Measurements from ENCODE around the gene CHKA. TPM values are rescaled to one million over a fixed set of nuclear protein-coding genes. Genes with fewer than 3 reads are reported as not detected.

The CHKA gene
- total and polyA plus RNA-seq, 9 of the 15 experiments (the other 6 are each of a cell fraction or from before 2014, with no cell fraction given) = 3.6 to 37.0 (median 30.2) TPM

DNA sequence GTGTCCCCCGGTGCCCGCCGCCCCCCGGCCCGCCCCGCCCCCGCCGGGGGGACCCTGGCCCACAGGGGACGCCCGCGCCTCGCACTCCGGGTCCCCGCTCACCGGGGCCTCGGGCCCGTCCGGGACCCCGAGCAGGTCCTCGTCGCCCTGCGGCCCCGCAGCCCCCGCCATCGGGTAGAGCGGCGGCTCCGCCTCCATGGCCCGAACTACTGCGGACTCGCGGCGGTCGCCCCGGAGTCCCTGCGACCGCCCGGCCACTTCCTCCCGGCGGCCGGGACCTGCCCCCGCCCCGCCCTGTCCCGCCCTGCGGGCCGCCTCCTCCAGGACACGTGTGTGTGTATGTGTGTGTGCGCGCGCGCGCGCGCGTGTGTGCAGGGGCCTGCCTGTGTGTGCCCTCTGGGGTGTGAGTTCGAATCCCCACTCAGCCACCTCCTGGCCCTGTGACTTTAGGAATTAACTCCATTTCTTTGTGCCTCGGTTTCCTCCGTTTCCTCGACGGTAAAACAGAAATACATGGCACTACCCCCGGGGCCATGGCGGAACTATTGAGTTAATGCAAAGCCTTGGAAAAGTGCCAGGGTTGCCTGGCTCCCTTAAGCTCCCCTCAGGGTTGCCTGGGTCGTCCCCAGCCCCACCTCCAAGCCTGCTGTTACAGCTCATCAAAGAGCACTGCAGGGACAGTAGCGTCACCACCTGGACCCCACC is 117.2 kb downstream of the CHKA start, which contains the start of gene UNC93B1 (continued):
- TF ChIP-seq ETV1 (tag; conservative IDR thresholded peaks at IDR 0.05; ENCODE audit: low read depth) = no peak
- no peak for TF ChIP-seq CREB1 (IDR thresholded peaks at IDR 0.05)
- TF ChIP-seq CREB1 (CRISPR knock-in tag; IDR thresholded peaks at IDR 0.05) = no peak
- no peak for TF ChIP-seq HNRNPUL1 (IDR thresholded peaks at IDR 0.05; ENCODE audit: low read length)
- no peak for TF ChIP-seq ILF3 (IDR thresholded peaks at IDR 0.05; ENCODE audit: borderline replicate concordance)
- TF ChIP-seq HLTF (IDR thresholded peaks at IDR 0.05) = no peak
- TF ChIP-seq TCF7L2 (IDR thresholded peaks at IDR 0.05; ENCODE audit: low read depth, low read length) = no peak
- no peak for TF ChIP-seq HCFC1 (IDR thresholded peaks at IDR 0.05; ENCODE audit: low read depth, low read length)
- TF ChIP-seq, protein P1, sequence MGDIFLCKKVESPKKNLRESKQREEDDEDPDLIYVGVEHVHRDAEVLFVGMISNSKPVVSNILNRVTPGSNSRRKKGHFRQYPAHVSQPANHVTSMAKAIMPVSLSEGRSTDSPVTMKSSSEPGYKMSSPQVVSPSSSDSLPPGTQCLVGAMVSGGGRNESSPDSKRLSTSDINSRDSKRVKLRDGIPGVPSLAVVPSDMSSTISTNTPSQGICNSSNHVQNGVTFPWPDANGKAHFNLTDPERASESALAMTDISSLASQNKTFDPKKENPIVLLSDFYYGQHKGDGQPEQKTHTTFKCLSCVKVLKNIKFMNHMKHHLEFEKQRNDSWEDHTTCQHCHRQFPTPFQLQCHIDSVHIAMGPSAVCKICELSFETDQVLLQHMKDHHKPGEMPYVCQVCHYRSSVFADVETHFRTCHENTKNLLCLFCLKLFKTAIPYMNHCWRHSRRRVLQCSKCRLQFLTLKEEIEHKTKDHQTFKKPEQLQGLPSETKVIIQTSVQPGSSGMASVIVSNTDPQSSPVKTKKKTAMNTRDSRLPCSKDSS (IDR thresholded peaks at IDR 0.05; ENCODE audit: low read depth, partially characterized antibody) = no peak
- no peak for TF ChIP-seq XRCC3 (IDR thresholded peaks at IDR 0.05)
- TF ChIP-seq SRF (CRISPR knock-in tag; IDR thresholded peaks at IDR 0.05) = 0 out of 4 replicates have a peak, but pooled peaks of 1 of the 2 experiments have one; percentile 27
- no peak for TF ChIP-seq CAMTA2 (CRISPR knock-in tag; conservative IDR thresholded peaks at IDR 0.05)
- no peak for TF ChIP-seq TBL1XR1 (IDR thresholded peaks at IDR 0.05; ENCODE audit: low read length in 2 of 2)
- TF ChIP-seq TEAD1 (CRISPR knock-in tag; IDR thresholded peaks at IDR 0.05) = no peak
- TF ChIP-seq ZNF507 (tag; conservative IDR thresholded peaks at IDR 0.05) = no peak
- TF ChIP-seq RNF2 (IDR thresholded peaks at IDR 0.05) = no peak
- no peak for TF ChIP-seq RBM39 (optimal IDR thresholded peaks at IDR 0.05; ENCODE audit: low read depth, low read length)
- peak; percentile 71 for TF ChIP-seq GABPA (tag; conservative IDR thresholded peaks at IDR 0.05; ENCODE audit: low read depth)
- no peak for TF ChIP-seq SRSF1 (IDR thresholded peaks at IDR 0.05; ENCODE audit: low read depth, low read length)
- TF ChIP-seq POLR3A (IDR thresholded peaks at IDR 0.05; ENCODE audit: borderline replicate concordance, extremely low read depth, insufficient read depth, insufficient read length) = no peak
- no peak for TF ChIP-seq ZNF445 (CRISPR knock-in tag; IDR thresholded peaks at IDR 0.05; ENCODE audit: low read depth)
- TF ChIP-seq BHLHE40 (IDR thresholded peaks at IDR 0.05; ENCODE audit: low read length) = peak; percentile 80
- TF ChIP-seq, protein P2, sequence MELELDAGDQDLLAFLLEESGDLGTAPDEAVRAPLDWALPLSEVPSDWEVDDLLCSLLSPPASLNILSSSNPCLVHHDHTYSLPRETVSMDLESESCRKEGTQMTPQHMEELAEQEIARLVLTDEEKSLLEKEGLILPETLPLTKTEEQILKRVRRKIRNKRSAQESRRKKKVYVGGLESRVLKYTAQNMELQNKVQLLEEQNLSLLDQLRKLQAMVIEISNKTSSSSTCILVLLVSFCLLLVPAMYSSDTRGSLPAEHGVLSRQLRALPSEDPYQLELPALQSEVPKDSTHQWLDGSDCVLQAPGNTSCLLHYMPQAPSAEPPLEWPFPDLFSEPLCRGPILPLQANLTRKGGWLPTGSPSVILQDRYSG (tag; conservative IDR thresholded peaks at IDR 0.05; ENCODE audit: low read depth) = no peak
- TF ChIP-seq ZNF121 (CRISPR knock-in tag; conservative IDR thresholded peaks at IDR 0.05) = no peak
- TF ChIP-seq KLF6 (CRISPR knock-in tag; IDR thresholded peaks at IDR 0.05; ENCODE audit: borderline replicate concordance) = no peak
- no peak for TF ChIP-seq ZNF384 (IDR thresholded peaks at IDR 0.05; ENCODE audit: low read depth, low read length)
- TF ChIP-seq TCF3 (CRISPR knock-in tag; IDR thresholded peaks at IDR 0.05) = no peak
- TF ChIP-seq TAF1 (IDR thresholded peaks at IDR 0.05; ENCODE audit: control insufficient read depth, extremely low read depth, insufficient read depth, low read length, severe bottlenecking) = peak; percentile 37
- TF ChIP-seq FOXK1 (CRISPR knock-in tag; IDR thresholded peaks at IDR 0.05; ENCODE audit: borderline replicate concordance) = no peak
